HG03135 (cell line): ENCODE results near the gene SPC25.
"Not testable (repeated sequence)": the region's sequence is repeated elsewhere in the genome, so short reads cannot be mapped to it uniquely, and the experiment has no call there.

Experiments used
- ATAC-seq: cut with Tn5 transposase; IDR thresholded peaks from one replicate; pipeline ENCODE4 v1.9.1; 2021; ENCODE audit warnings: mild to moderate bottlenecking, moderate library complexity; ENCODE audit not compliant: unreplicated experiment

SPC25 gene

DNA sequence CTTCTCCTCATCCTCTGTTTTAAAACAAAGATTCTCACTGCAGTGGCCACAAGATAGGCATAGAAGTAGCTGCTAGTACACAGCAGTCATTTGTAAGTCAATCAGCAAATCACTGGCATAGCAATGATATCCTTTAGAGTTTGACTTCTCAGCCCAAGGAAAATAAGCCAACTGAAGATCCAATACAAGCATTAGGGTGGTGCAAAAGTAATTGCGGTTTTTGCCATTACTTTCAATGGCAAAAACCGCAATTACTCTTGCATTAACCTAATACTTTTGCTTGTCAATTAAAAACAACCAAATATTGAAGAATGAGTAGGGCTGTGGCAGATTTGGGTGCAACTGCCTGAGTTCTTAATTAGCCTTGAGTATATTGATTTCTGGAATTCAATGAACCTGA, 13.7 kb upstream of the SPC25 start:
- ATAC-seq = no peak

DNA sequence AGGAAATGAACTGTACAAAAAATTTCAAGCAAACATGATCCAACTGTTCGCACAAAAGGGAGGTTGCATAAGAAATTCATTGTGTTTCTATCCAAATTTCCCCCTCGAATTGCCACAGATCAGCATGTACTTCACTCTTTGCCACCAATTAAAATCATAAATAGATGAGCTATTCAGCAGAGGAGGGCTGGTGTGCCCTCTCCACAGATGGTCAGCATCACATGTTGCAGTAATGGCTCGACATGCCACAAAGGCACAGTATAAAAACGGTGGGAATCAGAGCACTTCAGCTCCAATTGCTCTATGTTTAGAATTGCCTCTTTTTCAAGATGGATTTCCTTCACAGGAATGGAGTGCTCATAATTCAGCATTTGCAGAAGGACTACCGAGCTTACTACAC, 10.8 kb upstream of the SPC25 start, which contains the start of gene G6PC2:
Gene G6PC2, plus strand, starts transcription at position 289 of the 400 bp plus-strand sequence. Its CDS starts 41 bp downstream, at position 330.
- no peak for ATAC-seq

DNA sequence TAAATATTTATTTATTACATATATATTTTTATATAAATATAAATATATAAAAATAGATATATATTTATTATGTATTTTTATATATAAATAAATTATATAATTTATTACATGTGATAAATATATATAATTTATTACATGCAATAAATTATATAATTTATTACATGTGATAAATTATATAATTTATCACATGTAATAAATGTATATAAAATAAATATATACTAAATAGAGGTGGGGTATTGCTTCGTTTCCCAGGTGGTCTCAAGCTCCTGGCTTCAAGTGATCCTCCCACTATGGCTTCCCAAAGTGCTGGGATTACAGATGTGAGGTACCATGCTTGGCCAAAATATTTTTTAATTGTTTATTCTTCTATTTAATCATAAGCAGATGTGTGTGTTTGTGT, 7.2 kb upstream of the SPC25 start:
- no peak for ATAC-seq

DNA sequence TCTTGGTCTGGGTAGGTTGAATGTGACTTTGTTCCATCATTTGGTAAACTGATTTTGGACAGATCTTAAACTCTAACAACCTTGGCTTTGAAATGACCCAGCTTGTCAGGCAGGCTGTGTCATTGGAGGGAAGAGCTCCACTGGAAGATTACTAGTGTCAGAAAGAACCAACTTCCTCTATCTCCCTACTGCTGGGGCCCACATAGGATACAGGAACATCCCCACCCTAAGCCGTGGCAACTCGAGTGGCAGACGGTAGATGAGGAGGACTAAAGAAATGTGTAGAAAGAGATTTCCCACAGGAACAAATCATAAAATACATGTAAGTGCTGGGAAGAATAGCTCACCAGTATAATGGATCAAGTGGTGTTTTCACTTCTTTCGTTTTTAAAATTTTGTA, 6.6 kb upstream of the SPC25 start:
- no peak for ATAC-seq

DNA sequence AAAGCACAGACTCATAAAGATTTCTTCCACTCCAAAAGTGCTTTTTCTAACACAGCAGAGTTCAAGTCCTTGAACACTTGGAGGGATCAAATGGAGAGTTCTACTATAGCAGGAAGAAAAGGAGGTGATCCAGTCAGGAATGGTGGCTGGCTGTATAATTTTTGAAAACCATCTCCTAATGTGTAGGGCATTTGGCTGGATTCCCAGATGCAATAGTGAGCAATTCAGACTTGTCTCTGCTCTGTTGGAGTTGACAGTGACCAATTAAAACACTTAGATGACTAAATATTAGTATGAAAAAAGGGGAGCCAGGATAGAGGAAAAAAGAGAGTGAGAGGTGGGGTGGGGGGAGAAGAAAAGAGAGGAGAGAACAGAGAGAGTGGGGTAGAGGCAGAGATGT, 5.5 kb upstream of the SPC25 start:
- no peak for ATAC-seq

DNA sequence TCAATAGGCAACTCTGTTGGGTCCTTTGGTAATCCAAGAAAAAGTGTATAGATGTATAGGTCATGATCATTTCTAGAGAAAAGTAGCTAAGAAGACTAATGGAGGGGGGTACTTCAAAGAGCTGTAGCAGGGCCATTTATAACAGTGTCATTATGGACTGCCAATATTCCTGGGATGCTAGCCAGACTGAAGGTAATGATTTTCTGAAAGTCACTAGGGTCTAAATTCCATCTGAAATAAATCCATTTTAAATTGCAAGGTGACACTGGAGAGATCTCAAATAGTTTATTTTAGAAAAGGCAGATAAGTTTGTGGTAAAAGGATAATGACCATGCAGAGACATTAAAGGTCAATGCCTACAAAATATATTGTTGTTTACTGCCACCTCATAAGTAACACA, 4.5 kb upstream of the SPC25 start:
- no peak for ATAC-seq

DNA sequence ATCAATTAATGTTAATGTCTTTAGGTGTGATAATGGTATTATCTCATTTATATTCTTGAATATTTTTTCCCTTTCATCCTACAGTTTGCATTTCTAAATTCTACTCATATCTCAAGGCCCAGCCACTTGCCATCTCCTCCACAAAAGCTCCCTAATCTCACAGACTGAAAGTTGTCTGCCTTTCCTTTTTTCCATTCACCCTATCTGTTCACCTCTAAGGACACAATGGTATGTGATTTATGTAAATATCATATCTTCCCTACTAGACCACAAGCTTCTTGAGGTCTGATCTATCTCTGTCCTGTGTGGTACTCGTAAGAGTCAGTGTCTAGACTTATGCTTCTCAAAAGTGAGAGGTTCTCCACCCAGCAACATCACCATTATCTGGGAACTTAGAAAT, 3.9 kb upstream of the SPC25 start:
- ATAC-seq = no peak

DNA sequence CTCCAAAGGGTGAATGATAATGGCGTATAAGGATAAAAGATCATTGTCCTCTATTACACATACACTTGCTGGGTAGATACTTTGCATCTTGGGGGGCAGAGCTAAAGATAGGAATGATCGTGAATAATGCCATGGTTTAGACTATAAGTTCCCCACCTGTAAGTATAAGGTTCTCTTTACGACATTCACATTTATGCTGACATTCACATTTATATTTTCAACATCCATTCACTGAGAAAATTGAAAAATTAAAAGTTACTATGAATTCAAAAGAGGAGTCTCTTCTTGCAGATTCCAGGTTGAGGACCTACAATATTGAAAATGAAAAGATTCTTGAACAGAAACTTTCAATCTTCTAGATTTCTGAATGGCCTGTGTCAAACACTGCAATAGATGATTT, 2.1 kb upstream of the SPC25 start:
- no peak for ATAC-seq

DNA sequence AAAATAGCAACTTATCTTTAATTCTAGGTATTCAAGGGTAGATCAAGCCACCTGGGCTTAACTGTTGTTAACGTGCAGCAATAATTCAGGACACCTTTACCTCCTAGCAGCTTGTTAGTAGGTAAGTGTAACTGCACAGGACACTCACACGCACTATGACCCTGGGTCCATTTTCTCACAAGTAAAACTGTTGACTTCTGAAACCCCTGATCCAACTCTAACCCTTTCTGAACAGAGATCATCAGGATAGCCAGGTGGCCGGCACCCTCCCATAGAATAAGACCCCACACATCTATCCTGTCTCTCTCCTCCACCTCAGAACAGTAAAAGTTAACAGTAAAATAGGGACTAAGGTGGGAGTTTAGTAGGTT, 610 bp downstream of the SPC25 start:
- ATAC-seq = no peak

DNA sequence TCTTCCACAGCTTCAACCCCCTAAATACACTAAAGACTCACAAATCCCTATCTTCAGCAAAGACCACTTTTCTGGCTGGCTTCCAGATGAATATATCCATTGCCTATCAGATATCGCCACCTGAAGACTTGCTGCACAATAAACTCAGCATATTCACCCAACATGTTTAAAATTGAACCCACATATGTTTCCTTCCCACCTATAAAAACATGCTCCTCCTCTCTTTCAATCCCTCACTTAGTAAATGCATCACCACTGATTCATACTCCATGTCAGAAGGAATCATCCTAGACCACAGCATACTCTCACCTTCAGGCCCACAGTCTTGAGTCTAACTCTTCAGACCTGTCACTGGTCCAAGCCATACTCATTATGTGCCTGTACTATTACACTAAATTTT, 5.3 kb downstream of the SPC25 start:
- no peak for ATAC-seq

DNA sequence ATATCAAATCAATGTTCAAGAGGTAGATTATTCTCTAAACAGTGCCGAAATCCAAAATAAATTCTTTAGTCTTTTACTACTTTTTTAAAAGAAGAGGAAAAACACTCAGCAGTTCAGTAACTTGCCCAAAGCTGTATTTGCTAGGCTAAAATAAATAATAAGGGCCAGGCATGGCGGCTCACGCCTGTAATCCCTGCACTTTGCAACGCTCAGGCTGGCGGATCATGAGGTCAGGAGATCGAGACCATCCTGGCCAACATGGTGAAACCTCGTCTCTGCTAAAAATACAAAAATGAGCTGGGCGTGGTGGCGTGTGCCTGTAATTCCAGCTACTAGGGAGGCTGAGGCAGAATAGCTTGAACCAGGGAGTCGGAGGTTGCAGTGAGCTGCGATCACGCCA, 8.1 kb downstream of the SPC25 start:
- ATAC-seq = not testable (repeated sequence)

DNA sequence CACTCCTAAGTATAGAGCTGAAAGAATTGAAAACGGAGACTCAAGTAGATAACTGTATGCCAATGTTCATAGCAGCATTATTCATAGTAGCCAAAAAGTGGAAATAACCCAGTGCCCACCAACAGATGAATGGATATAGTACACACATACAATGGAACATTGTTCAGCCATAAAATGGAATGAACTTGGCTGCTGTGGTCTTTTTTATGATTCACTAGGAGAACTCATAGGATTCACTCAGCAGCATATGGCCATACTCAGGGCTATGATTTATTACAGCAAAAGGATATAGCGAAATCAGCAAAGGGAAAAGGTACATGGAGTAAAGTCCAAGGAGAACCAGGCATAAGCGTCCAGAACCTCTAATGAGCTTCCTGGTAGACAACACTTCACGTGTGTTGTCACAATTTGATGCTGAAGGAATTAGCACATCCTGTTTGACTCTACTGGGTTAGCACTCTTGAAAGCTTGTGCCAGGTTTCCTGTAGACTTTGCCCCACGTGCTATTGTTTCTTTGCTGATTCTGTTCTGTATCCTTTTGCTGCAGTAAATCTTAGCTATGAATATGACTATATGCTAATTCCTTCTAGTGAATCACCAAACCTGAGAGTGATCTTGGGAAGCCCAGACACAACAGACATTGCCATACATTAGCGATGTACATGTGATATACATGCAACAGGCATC, 15.7 kb downstream of the SPC25 start:
- ATAC-seq = no peak

DNA sequence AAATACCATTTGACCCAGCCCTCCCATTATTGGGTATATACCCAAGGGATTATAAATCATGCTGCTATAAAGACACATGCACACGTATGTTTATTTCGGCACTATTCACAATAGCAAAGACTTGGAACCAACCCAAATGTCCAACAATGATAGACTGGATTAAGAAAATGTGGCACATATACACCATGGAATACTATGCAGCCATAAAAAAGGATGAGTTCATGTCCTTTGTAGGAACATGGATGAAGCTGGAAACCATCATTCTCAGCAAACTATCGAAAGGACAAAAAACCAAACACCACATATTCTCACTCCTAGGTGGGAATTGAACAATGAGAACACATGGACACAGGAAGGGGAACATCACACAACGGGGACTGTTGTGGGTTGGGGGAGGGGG, 19.4 kb downstream of the SPC25 start:
- not testable (repeated sequence) for ATAC-seq

DNA sequence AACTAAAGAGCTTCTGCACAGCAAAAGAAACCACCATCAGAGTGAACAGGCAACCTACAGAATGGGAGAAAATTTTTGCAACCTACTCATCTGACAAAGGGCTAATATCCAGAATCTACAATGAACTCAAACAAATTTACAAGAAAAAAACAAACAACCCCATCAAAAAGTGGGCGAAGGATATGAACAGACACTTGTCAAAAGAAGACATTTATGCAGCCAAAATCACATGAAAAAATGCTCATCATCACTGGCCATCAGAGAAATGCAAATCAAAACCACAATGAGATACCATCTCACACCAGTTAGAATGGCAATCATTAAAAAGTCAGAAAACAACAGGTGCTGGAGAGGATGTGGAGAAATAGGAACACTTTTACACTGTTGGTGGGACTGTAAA, 19.9 kb downstream of the SPC25 start:
- ATAC-seq = not testable (repeated sequence)

DNA sequence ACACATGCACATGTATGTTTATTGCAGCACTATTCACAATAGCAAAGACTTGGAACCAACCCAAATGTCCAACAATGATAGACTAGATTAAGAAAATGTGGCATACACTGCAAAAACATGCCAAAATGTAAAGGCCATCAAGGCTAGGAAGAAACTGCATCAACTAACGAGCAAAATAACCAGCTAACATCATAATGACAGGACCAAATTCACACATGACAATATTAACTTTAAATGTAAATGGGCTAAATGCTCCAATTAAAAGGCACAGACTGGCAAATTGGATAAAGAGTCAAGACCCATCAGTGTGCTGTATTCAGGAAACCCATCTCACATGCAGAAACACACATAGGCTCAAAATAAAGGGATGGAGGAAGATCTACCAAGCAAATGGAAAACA, 23.1 kb downstream of the SPC25 start:
- ATAC-seq = not testable (repeated sequence)

DNA sequence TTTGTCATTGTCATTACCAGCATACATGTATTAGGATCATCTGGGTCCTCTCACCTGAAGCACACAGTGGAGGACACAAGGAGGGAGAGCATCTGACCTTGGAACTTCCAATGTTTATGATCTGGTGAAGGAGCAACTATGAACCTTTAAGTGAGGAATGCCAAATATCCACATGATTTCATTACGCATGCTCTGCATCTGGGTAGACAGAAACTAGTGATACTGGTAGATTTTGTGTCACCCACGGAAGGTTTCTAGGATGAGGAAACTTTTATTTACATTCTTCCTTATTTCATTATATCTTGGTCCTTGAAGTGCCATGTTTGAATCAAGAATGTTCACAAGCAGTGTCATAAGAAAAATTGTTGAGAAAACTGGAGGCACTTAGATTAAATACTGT, 32.1 kb downstream of the SPC25 start:
- no peak for ATAC-seq

DNA sequence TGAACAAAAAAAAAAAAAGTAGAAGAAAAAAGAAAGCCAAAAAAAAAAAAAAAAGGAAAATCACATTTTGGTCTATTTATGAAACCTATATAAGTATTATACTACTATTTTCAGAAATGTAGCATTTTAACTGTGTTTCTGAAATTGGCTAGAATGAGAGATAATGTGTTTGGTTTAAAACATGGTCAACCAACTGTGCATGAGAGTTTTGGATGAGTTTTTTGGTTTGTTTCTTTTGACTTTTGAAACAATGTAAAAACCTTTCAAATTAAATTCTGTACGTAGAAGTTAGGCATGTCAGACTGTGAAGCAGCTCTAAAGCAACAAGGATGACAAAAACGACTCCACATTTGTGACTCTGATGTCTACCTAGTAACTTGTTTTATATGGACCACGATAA, 34.6 kb downstream of the SPC25 start:
- no peak for ATAC-seq

DNA sequence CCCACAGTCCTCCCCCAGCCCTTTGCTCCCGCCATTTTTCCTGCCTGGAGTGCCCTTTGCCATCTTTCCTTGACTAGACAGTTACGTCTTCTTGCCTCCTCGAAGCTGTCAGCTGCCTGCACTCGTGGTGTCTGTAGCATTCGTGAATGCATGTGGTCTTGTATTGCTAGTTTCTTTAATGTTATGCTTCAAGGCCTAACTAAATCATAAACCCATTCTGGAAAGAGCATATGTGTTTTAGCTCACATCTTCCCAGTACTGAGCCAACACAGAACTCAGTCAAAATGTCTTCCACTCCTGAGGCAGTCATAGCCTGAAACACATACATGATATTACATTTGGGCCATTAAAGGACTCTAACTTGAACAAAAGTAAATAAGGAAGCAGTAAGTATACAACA, 35.6 kb downstream of the SPC25 start:
- ATAC-seq = no peak

DNA sequence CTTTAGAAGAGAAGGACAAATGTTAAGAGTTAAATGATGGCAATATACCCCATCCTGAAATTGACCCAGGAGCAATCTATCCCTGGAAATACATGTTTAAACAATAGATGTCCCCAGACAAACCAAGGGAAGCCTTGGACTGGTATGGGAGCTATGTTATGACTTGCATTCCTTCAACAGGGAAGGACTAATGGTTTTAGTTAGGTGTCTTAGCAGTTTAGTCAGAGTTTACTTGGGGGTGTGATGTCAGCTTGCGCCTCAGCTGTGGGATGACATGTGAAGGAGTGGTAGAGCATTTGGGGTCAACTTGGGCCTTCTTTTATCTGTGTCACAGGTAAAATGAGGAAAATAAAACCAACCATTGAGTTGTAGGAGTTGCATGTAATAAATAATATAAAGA, 36.8 kb downstream of the SPC25 start:
- no peak for ATAC-seq

DNA sequence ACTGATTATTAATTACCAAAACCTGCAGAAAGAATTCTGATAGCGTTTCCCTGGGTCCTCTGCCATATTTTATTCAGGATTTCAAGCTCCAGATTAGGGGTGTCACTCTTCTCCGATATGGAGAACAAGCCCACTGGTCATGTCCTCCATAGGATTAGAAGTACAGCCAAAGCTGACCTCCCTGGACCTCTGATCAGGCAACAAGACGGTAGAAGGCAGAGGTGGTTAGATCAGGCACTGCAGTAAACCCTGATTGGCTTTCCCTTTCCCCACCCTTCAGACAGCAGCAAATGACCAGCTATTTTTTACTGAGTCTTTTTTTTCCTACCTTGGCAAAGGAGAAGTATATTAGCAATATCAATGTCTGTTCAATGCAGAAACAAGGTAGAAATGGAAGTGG, 37.7 kb downstream of the SPC25 start:
- no peak for ATAC-seq

DNA sequence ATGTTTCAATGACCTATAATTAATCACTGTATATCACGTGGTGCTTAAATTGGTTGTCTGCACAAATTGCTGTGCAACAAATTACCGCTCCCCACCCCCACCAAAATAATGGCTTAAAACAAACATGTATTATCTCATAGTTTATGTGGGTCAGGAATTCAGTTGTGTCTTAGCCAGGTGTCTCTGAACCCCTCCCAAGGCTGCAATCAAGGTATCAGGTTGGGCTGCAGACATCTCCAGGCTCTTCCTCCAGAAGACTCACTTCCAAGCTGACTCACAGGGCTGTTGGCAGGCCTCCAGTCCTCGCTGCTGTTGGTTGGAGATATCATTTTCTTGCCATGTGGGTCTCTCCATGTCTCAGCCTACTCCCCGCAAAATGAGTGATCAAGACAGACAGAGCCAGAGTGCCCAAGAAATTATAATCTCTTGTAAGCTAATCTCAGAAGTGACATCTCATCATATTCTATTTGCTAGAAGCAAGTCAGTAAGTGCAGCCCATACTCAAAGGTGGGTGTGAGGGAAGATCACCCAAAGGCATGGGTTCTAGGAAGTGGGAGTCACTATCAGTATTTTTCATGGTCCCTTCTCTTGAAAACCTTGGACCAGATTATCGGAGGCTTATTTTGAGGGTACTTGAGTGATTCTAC, 38.4 kb downstream of the SPC25 start:
- ATAC-seq = no peak

DNA sequence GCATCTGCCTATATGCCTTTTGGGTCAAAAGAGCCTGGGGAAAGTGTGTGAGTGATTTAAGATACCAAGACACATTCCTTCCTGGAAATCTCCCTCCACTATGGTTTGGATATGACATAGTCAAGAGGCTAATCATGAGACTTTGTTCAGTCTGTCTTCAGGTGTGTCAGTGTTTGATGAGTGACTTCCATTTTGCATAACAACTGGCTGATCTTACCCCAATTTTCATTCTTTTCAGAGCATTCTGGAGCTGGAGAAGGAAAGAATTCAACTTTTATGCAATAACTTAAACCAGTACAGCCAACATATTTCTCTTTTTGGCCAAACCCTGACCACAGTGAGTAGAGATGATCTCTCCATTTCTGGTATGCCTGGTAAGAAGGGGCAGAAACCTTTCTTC, 39.4 kb downstream of the SPC25 start:
- no peak for ATAC-seq

DNA sequence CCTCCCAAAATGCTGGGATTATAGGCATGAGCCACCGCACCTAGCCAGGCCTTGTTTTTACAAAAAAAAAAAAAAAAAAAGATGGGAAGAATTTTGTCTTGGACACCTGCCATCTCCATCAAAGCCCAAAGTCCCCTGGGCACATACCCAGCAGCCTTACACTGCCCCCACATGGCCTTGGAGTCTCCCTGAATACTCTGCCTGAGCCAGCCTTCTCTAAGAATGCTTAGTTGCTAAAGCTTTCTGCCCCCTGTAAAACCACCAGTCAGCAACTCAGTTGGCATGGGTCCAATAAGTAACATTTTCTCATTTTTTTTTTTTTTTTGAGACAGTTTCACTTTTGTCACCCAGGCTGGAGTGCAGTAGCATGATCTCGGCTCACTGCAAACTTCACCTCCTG, 40.6 kb downstream of the SPC25 start:
- no peak for ATAC-seq
